ENCODE data around the gene PAX3. TPM values are rescaled to one million over a fixed set of nuclear protein-coding genes. Genes with fewer than 3 reads are reported as not detected.

PAX3 gene
- total RNA-seq, result not detected in 2 replicates

DNA sequence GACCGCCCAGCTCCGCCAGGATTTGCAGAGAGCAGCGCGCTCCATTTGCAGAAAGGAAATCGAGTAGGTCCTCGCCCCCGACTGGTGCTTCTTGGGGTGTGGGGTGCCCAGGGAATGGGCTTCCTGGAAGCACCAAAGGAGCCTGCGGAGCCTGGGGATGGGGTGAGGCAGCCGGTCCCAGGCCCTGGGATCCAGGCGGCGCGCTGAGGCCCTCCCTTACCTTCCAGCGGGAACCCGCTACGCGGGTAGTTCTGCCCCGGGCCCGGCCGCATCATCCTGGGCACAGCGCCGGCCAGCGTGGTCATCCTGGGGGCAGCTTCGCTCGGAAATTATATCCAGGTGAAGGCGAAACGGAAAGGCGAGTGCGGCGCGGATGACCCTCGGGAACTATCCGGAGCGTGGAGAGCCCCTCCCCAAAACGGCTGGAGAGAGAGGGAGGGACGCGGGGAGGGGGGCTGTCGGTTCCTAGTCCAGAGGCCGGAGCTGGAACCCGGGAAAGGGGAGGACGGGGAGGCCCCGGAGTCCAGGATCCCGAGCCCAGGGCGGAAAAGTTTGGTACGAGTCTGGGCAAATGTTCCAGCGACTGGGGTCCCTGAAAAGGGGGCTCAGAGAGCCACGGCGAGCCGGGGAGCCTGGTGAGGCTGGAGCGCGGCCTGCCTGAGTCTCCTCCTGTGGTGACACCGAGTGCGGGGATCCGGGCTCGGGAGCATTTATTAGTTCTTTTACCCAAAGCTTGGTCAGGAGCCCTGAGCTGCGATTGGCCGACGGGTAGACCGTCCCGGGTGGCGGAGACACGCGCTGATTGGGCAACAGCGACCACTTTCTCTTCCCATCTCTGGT is at the start of gene PAX3:
PAX3 (minus strand) TSS at position 688 of the 840 bp plus-strand sequence; CDS start at position 305, 383 bp downstream.
- intact Hi-C loops (cut with micrococcal nuclease), result no loop called here

DNA sequence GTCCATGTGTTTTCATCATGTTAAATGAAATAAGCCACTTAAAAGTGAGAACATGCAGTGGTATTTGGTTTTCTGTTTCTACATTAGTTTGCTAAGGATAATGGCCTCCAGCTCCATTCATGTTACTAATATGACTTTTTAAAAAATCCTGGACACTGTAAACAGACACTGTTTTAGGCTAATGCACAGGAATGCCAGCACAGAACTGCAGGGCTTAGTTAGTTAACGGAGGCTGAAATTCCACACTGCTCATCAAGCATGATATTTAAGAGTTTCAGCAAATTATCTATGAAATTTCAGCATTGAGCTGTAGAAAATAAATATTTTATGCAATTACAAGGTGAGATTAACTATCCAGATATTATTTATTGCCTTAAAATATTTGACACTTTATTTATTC is 42.5 kb upstream of the PAX3 start:
- intact Hi-C loops (cut with micrococcal nuclease), result no loop called here

DNA sequence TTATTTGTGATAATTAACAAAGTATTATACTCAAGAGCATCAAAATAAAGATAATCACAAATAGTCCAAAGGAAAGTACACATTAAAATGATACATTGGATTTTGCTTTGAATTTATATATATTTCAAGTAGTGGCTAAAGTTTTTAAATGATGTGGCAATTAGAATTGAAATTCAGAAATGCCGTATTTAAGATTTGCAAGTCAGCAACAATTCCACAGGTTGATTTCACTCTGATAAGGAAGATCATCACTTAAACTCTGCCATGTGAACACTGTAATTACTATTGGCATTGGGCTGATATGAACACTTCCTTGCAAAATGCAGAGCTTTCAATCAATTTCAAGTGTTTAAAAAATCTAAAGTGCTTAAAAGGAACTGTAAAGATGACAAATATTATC is 39.6 kb upstream of the PAX3 start:
- intact Hi-C loops (cut with micrococcal nuclease), result no loop called here

DNA sequence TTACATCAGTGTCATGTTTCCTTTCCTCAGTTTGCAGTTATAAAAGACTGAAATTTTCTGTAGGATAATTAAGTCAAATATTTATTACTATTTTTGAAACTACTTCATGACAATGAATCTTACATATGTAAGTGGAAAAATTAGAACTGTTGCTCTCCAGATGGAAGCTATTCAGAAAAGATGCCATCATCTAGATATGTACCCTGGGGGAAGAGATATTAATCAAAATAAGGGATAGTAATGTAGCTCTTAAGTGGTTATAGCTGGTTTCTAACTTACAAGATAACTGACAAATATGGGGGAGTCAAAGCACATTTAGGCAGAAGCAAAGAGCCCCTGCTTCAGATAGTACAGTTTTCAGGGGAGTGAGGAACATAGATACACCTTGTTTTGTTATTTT is 38.1 kb upstream of the PAX3 start:
- intact Hi-C loops (cut with micrococcal nuclease), result no loop called here

DNA sequence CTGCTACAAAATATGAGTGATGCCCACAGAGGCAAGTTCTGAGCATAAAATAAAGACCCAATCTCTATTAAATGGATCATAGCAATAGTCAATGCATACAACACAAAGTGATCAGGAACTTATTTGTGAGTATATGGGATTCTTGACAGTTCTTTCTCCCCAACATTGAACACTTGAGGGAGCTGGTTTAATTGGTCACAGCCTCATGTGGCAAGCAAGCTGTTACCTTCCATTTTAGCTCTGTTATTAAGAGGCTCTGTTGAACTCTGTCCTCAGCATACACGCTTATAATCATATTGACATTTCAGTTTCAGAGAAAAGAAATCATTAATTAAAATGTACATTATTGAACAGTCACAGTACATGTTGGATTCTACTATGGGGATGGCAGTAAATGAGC is 37.6 kb upstream of the PAX3 start:
- intact Hi-C loops (cut with micrococcal nuclease), result no loop called here

DNA sequence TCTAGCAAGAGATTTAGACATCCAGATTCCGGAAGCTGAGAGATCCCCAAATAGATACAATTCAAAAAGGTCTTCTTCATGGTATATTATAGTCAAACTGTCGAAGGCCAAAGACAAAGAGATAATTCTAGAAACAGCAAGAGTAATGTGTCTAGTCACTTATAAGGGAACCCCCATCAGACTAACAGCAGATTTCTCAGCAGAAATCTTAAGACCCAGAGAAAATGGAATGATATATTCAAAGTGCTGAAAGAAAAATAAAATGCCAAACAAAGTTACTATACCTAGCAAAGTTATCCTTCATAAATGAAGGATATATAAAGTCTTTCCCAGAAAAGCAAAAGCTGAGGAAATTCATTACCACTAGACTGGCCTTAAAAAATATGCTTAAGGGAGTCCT is 36.1 kb upstream of the PAX3 start:
- intact Hi-C loops (cut with micrococcal nuclease), result no loop called here

DNA sequence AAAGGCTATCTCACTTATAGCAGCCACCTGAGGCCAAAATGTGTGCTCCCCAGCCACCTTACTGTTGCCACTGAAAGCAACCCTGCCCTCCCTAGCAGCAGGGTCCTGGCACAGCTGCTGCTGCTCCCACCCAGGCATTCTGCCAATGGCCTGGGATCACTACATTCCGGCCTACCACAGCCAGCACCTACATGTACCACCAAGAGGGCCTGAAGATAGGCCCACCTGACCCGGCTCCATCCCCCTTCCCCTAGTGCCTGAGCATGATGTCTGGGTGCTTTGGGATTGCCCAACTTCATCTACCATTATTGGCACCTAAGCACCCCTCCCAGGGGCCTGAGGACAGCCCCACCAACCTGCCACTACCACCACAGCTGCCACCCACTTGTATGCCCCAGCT is 34.6 kb upstream of the PAX3 start:
- intact Hi-C loops (cut with micrococcal nuclease), result no loop called here

DNA sequence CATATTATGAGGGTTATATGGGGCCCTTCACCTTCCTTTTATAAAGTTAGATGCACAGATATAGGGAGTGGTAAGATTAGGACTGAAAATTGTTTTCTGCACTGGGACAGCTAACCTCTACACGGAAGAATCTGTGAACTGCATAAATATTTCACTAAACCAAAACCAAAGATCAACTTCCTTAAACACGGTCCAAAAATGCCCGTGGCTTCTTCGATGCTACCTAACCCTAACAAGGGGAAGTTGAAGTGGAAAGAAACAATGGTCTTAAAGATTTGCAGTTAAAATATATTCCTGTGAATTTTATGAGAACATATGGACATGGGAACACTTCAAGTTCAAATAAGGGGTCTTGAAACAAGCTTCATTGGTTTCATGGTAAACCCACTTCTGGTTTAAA is 33.3 kb upstream of the PAX3 start:
- intact Hi-C loops (cut with micrococcal nuclease), result no loop called here

DNA sequence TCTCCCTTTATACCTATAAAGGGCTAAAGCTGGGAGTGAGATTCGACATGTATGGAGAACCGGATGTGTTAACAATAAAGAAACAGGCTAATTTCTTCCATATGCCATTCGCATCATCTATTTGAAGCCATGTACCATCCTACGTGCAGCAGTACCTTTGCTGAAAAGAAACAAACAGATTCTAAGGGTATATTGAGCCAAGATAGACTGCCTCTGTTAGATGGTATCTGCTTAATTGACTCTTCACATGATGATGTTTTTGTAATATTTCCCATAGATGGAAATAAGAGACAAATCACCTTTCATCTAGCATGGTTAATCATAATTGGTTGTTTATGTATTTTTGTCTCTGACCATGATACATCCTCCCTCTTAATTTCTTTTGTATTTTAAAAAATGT is 32.1 kb upstream of the PAX3 start:
- intact Hi-C loops (cut with micrococcal nuclease), result no loop called here

DNA sequence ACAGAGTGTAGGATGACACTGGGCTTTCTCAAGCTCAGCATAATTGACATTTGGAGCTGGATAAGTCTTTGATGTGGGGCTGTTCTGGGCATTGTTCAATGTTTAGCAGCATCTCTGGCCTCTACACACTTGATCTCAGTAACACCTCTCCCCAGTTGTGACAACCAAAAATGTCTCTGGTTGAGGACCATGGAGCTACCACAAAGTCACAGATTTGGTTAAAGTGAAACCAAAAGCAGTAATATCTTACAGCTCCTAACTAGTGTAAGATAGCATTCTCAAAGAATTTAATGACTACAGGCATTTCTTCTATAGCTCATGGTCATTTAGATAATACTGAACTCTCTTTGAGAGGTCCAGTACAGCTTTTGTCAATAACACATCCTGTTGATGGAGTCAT is 23.4 kb upstream of the PAX3 start:
- intact Hi-C loops (cut with micrococcal nuclease), result no loop called here

DNA sequence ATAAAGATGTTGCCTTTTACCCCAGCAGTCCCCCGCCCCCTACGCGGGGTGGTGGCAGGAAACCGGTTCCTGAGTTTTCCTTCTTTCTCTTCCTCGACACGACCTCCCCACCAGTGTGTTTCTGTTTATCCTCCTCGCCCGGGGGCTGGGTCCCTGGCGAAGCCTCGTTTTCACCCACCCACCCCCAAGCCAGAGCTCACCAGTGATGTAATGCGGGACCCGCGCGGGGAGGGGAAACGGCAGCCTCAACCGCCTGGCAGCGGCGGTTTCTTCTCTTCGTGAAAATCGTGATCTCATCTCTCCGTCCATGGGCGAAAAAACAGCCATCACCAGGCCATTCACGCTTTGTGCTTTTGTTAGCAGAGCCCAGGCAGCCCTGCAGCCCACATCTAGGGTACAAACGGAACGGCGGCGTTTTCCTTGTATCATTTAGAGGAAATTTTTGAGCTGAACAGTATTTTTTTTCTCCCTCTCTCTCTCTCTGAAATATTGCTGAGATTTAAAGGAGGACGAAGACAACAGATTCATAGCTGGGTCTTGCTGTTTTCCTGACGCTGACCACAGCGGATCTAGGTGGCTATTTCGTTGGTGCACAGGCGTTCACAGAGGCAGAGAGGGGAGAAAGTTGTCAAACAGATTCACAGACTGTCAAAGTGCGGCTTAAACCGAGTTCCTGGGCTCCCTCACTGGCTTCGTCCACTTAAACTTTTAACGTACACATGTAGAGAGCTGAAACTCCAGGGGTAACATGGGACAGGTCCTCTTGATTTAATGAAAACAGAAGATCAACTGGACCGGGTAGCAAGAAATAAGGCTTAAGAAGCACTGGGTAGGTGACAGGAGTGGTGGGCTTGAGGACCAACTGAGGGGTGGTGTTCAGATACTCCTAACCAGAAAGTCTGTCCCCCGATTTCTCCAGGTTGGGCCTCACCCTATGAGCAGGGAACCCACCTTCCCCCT is 21.9 kb upstream of the PAX3 start:
- intact Hi-C loops (cut with micrococcal nuclease), result no loop called here

DNA sequence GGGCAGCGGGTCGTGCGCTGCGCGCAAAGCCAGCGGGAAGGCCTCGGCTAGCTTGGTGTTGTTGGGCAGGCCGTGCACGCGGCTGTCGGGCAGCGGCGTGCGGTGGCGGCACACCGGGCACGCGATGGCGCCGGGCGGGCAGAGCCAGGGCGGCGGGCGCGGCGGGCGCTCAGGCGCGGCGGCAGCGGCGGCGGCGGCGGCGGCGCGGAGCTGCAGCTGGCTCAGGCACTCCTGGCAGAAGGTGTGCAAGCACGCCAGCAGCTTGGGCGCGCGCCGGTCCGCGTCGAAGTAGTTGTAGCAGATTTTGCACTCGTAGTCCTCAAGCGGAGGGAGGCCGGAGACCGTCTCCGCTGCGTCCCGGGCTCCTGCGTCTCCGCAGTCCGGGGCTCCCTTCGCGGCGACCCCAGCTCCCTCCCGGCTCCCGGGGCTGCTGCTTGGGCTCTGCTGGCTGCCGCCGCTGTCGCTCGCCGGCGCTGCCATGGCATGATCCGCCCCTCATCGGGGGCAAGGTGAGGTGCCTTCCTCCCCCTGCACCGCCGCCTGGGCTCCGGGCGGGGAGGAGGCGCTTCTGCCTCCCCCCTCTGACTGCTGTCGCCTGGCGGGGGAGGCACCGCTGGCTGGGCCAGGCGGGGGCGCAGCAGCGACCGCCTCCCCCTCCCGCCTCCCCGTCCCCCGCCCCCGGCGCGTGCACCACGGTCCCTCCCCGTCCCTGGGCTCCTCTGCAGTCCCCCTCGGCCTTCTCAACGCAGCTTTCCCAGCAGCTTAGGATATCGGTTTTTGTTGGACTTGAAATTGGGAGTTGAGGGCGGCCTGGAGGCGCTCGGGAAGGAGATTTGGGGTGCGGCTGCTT is 21.0 kb upstream of the PAX3 start:
- intact Hi-C loops (cut with micrococcal nuclease), result loop anchor here (5.0 kb wide), 2 partner anchors 107 to 337 kb away; partner anchors contain the start of gene FARSB

DNA sequence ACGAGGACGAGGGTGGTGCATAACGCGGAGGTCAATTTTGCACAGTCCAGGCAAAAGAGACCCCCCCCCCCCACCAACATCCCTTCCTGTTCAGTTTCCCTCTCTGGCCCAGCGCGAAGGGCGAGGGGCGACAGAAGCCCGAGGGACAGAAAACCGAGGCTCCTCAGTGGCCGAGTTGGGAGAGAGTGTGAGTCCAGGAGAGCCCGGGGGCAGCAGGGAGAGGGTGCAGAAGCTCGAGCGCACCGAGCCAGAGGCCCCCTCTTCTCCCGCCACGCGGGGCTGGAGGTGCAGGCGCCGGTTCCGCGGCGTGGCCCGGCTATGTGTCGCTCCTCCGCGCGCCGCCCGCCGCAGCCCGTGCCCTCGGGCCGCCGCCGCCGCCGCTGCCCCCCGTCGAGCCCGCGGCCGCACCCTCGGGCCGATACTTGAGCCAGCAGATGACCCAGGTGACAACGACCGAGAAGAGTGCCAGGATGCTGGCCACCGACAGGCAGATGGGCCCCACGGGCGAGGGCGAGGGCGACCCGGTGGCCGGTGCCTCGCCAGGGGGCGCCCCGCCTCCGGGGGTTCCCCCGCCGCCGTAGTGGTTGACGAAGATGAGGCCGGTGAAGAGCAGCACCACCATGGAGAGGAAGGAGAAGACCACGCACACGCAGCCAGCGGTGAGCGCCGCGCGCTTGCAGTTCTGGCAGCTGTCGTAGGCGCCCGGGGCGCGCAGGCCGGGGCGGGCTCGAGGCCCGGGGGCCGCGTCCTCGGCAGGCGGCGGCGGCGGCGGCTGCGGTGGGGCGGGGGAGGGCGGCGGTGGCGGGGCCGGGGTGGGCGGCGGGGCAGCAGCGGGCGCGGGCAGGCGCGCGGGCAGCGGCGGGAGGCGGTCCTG is 20.2 kb upstream of the PAX3 start:
- intact Hi-C loops (cut with micrococcal nuclease), result loop anchor here (1.0 to 5.0 kb wide), 4 partner anchors 108 to 338 kb away; partner anchors contain the start of gene FARSB

DNA sequence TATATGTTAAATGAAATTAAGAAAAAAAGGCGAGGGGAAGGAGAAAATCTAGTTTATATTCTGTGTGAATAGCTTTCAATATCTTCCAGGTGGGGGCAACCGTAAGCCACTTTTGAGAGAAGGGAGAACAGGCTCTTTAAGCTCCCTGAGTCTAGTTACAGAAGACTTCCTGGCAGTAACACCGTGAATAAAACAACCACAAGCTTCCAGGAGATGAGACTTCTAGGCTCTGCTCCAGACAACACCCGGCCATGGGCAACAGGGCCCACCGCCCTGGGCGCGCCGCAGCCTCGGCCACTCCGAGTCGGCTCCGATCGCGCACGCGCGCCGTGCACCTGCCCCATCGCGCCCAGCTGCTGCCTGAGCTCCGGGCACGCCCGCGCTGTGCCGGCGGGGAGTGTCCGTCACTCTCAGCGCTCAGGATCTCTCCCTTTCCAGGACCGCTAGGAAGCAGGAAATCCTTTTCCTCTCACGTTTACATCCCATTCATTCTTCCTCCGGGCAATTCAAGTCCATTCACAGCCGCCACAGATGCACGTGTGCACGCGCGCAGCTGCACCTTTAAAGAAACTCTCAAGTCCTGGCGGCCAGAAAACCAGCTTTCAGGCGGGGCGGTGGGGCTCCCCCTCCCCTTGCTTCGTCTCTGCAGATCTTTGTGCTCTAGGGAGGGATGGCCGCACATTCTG is 19.4 kb upstream of the PAX3 start:
- intact Hi-C loops (cut with micrococcal nuclease), result loop anchor here (1.0 to 5.0 kb wide), 4 partner anchors 109 to 339 kb away; partner anchors contain the start of gene FARSB

DNA sequence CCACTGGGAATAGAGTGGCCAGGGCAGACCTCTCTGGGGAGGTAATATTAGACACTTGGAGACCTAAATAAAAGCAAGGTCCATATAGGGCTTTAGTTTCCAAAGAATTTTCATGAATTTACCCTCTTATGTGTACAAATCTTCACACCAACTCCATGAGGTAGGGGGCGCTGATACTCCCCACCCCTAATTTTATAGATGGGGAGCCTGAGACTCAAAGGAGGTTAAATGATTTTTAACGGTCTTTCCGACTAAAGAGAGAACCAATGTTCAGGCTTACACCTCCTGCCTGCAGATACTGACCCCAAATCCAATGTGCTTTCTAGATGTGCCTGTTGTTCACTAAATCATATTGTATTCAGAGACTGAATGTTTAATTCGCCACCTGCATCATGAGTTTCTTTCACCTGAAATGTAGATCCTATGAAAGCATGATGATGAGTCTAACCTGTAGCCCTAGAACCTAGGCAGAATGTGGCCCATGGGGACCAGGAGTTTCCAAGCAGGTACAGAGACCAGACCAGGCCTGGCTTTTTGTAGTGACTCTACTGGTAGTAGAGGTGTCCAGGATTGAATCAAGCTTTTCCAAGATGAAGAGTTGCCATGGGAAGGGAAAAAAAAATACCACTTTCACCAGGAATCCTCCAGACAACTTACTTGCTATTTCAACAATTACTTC is 16.8 kb upstream of the PAX3 start:
- intact Hi-C loops (cut with micrococcal nuclease), result loop anchor here (5.0 kb wide), 2 partner anchors 112 to 342 kb away; partner anchors contain the start of gene FARSB

DNA sequence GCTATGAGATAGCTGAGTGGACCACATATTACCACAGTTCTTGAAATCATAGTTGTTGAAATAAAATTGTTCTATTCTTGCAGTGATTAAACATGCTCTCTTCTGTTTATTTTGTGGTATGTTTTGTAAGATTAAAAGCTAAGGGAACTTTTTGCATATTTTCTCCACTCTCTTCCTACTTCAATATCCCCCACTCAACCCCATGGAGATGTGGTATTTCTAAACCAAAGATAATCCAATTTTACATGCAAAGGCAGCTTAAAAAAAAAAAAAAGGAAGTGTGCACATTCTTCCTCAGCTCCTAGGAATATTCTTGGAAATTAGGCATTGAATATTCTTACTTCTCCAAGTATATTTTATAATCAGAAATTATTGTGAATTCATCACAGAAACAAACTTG is 15.0 kb upstream of the PAX3 start:
- intact Hi-C loops (cut with micrococcal nuclease), result loop anchor here (2.0 kb wide), 1 partner anchor 17 kb away; no protein-coding TSS in a partner anchor

DNA sequence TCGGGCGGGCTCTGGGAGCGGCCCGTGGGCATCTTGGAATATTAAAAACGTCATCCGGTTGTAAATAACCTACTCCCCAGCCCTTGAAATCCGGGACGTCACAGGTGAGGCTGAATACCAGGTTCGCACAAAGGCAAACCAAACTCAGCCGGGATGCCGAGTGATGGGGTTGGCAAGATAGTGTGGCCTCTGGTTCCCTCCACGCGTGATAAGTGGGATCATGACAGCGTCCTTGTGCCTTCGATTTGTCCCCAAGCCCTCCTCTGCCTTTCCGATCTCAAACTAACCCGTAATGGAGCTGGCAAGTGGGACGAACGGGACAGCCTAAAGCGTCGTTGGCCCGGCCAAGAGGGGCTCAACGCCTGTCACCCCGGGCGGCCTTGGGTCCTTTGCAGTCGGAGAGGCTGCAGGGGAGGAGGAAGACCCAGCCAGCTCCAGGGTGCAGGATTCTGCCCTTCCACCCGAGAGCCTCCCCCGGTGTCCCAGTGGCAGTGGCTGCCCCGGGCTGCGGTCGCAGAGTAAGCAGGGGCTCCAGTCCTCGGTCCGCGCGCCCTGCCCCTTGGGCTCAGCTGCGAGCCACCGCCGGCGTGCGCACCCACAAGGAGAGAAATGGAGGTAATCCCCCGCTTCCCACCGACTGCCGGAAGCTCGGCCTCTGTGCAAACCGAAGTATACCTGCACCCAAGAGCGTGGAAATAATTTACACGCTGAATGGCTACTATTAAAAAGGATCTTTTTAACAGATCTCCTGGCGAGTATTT is 13.4 kb upstream of the PAX3 start:
- intact Hi-C loops (cut with micrococcal nuclease), result loop anchor here (1.0 to 2.0 kb wide), 2 partner anchors 8 to 15 kb away; no protein-coding TSS in a partner anchor

Data from T-helper 2 cell treated with Interferon-gamma antibody and Interleukin-4, amounts not matched to agents 100 ng/mL and 5 ng/mL, for 36 hours (primary cell).